ENCODE measurements around the gene BACH2. TPM values are rescaled to one million over a fixed set of nuclear protein-coding genes. Genes with fewer than 3 reads are reported as not detected.
A peak's percentile ranks its signal among the peaks of the same experiment; 100 is the strongest.

Gene BACH2
- total and polyA plus RNA-seq, 2 of the 8 experiments (the other 6 are each of a cell fraction or from before 2014, with no cell fraction given), result 1.9 to 5.9 TPM

DNA sequence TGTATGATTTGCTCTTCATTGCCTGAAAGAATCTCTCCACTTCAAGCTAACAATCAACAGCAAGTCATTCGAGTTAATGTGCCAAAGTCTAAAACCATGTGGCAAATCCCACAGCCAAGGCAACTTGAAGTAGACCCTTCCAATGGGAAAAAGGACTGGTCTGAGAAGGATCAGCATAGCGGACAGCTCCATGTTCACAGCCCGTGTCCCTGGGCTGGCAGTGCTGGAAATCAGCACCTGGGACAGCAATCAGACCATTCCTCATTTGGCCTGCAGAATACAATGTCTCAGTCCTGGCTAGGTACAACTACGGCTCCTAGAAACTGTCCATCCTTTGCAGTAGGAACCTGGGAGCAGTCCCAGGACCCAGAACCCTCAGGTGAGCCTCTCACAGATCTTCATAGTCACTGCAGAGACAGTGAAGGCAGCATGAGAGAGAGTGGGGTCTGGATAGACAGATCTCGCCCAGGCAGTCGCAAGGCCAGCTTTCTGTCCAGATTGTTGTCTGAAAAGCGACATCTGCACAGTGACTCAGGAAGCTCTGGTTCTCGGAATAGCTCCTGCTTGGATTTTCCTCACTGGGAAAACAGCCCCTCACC is 401.3 kb downstream of the BACH2 start (continued):
- TF ChIP-seq, protein P1, sequence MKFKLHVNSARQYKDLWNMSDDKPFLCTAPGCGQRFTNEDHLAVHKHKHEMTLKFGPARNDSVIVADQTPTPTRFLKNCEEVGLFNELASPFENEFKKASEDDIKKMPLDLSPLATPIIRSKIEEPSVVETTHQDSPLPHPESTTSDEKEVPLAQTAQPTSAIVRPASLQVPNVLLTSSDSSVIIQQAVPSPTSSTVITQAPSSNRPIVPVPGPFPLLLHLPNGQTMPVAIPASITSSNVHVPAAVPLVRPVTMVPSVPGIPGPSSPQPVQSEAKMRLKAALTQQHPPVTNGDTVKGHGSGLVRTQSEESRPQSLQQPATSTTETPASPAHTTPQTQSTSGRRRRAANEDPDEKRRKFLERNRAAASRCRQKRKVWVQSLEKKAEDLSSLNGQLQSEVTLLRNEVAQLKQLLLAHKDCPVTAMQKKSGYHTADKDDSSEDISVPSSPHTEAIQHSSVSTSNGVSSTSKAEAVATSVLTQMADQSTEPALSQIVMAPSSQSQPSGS (IDR thresholded peaks at IDR 0.05; ENCODE audit: low read length), result no peak
- no peak for TF ChIP-seq ASH2L (IDR thresholded peaks at IDR 0.05; ENCODE audit: low read length)
- TF ChIP-seq CHD2 (IDR thresholded peaks at IDR 0.05; ENCODE audit: low read length), result no peak
- TF ChIP-seq GTF2F1 (IDR thresholded peaks at IDR 0.05; ENCODE audit: borderline replicate concordance, low read depth, low read length), result no peak
- peak; percentile 83 for TF ChIP-seq TEAD4 (IDR thresholded peaks at IDR 0.05; ENCODE audit: low read depth, low read length)
- no peak for TF ChIP-seq SUZ12 (IDR thresholded peaks at IDR 0.05; ENCODE audit: low read length)
- TF ChIP-seq CBX5 (IDR thresholded peaks at IDR 0.05; ENCODE audit: low read depth, low read length), result no peak
- TF ChIP-seq CTBP2 (IDR thresholded peaks at IDR 0.05; ENCODE audit: borderline replicate concordance, insufficient read depth, insufficient read length, low read length), result no peak
- TF ChIP-seq POLR2AphosphoS5 (IDR thresholded peaks at IDR 0.05; ENCODE audit: low read depth, low read length), result no peak
- TF ChIP-seq, protein P2, sequence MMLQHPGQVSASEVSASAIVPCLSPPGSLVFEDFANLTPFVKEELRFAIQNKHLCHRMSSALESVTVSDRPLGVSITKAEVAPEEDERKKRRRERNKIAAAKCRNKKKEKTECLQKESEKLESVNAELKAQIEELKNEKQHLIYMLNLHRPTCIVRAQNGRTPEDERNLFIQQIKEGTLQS (IDR thresholded peaks at IDR 0.05; ENCODE audit: insufficient read depth, low read depth, low read length), result no peak
- TF ChIP-seq JUND (IDR thresholded peaks at IDR 0.05; ENCODE audit: low read length), result no peak
- no peak for TF ChIP-seq POU5F1 (IDR thresholded peaks at IDR 0.05; ENCODE audit: low read depth, low read length)
- no peak for TF ChIP-seq KDM1A (IDR thresholded peaks at IDR 0.05; ENCODE audit: borderline replicate concordance, low read length)
- TF ChIP-seq EGR1 (IDR thresholded peaks at IDR 0.05; ENCODE audit: borderline replicate concordance, low read depth, low read length), result 0 out of 2 replicates have a peak, but pooled peaks have one; percentile 13
- TF ChIP-seq SP1 (IDR thresholded peaks at IDR 0.05; ENCODE audit: low read depth, low read length), result no peak
- peak; percentile 96 for TF ChIP-seq SAP30 (IDR thresholded peaks at IDR 0.05; ENCODE audit: insufficient read depth, insufficient replicate concordance, low read length)
- TF ChIP-seq CREB1 (IDR thresholded peaks at IDR 0.05), result peak; percentile 15; the same call in 1 of the 2 replicates
- no peak for TF ChIP-seq TBP (IDR thresholded peaks at IDR 0.05; ENCODE audit: low read depth, low read length)
- no peak for TF ChIP-seq KDM5A (IDR thresholded peaks at IDR 0.05; ENCODE audit: low read length)
- TF ChIP-seq, protein P3, sequence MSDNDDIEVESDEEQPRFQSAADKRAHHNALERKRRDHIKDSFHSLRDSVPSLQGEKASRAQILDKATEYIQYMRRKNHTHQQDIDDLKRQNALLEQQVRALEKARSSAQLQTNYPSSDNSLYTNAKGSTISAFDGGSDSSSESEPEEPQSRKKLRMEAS (IDR thresholded peaks at IDR 0.05), result peak; percentile 73
- no peak for TF ChIP-seq TCF12 (IDR thresholded peaks at IDR 0.05; ENCODE audit: low read depth, low read length)
- TF ChIP-seq BRCA1 (IDR thresholded peaks at IDR 0.05; ENCODE audit: low read depth, low read length), result no peak
- TF ChIP-seq BACH1 (IDR thresholded peaks at IDR 0.05; ENCODE audit: low read length), result no peak
- TF ChIP-seq RNF2 (IDR thresholded peaks at IDR 0.05; ENCODE audit: borderline replicate concordance, low read depth, low read length, missing control alignments, poor library complexity, severe bottlenecking), result no peak
